GM13976 (cell line): ENCODE results near the gene PPP2R5C.

Source experiments
- DNase-seq: peaks from one replicate; pipeline ENCODE4 v3.0.0; 2012; ENCODE audit warnings: low spot score
- in situ Hi-C: fragments of 300-500 bp; cut with MboI; formaldehyde crosslinking; loops from one replicate; pipeline ENCODE4 v1.12.0; 2022; ENCODE audit warnings: low sequenced_read_pairs, mixed read lengths, inconsistent platforms; ENCODE audit not compliant: unreplicated experiment
- TF ChIP-seq, protein P1 (sequence below): IDR thresholded peaks from 2 replicates; pipeline ENCODE4 v1.5.1; 2012; ENCODE audit warnings: borderline replicate concordance, mild to moderate bottlenecking; ENCODE audit not compliant: insufficient read depth; ENCODE audit errors: extremely low read depth, missing control alignments, control extremely low read depth

PPP2R5C gene

GRCh38 chr14:101893759-101894158 lies 132.2 kb downstream of the PPP2R5C start:
- DNase-seq, result no peak
- in situ Hi-C loops, result no loop called here
- TF ChIP-seq, protein P1, sequence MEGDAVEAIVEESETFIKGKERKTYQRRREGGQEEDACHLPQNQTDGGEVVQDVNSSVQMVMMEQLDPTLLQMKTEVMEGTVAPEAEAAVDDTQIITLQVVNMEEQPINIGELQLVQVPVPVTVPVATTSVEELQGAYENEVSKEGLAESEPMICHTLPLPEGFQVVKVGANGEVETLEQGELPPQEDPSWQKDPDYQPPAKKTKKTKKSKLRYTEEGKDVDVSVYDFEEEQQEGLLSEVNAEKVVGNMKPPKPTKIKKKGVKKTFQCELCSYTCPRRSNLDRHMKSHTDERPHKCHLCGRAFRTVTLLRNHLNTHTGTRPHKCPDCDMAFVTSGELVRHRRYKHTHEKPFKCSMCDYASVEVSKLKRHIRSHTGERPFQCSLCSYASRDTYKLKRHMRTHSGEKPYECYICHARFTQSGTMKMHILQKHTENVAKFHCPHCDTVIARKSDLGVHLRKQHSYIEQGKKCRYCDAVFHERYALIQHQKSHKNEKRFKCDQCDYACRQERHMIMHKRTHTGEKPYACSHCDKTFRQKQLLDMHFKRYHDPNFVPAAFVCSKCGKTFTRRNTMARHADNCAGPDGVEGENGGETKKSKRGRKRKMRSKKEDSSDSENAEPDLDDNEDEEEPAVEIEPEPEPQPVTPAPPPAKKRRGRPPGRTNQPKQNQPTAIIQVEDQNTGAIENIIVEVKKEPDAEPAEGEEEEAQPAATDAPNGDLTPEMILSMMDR, result no peak

DNA sequence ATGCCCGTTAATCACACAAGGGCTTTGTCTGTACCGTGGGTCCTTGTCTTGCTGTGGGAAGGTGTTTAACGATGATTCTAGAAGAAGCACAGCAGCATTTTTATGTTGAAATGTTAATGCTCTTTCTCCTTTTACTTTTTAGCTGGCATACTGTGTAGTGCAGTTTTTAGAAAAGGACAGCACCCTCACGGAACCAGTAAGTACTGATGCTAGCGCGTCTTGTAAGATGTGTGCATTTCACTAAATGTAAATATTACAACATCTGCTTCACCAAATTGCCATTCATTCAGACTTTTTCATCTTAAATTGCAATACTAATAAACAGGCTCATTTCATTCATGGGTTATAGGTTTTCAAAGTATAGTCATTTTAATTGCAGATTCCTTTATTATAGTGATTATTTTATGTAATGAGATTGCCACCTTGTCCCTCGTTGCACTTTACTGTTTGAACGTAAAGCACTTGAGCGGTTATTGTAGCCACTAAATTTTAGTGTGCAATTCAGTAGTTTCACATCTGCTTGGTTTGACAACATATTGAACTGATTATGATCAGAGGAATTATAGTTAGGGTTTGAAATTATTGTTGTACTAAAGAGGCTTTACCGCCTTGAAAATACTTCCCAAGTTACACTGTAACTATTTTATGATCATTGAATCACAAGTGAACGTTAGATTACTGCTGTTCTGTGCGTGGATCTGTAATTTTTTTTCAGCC lies 133.0 kb downstream of the PPP2R5C start:
- DNase-seq, result no peak
- TF ChIP-seq, protein P1, result no peak
- in situ Hi-C loops, result no loop called here

DNA sequence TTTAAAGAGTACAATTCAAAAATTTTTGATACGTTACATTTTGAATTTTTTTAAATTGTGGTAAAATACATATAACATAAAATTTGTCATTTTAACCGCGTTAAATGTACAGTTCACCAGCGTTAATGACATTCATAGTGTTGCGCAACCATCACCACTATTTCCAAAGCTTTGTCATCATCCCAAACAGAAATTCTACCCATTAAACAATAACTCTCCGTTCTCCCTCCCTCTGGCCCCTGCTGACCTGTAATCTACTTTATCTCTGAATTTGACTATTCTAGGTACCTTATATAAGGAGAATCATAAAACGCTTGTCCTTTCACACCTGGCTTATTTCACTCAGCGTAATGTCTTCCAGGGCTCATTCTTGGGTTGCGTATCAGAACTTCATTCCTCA lies 133.7 kb downstream of the PPP2R5C start:
- TF ChIP-seq, protein P1, result no peak
- DNase-seq, result no peak
- in situ Hi-C loops, result no loop called here

DNA sequence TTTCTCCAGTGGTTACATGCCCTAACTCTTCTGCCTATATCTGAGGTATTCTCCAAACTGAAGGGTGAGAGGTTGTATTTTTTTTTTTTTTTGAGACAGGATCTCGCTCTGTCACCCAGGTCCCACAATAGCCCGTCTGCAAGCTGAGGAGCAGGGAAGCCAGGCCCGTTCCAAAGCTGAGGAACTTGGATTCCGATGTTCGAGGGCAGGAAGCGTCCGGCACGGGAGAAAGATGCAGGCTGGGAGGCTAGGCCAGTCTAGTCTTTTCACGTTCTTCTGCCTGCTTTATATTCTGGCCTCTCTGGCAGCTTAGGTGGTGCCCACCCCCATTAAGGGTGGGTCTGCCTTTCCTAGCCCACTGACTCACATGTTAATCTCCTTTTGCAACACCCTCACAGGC lies 135.8 kb downstream of the PPP2R5C start:
- TF ChIP-seq, protein P1, result no peak
- DNase-seq, result no peak
- in situ Hi-C loops, result no loop called here

DNA sequence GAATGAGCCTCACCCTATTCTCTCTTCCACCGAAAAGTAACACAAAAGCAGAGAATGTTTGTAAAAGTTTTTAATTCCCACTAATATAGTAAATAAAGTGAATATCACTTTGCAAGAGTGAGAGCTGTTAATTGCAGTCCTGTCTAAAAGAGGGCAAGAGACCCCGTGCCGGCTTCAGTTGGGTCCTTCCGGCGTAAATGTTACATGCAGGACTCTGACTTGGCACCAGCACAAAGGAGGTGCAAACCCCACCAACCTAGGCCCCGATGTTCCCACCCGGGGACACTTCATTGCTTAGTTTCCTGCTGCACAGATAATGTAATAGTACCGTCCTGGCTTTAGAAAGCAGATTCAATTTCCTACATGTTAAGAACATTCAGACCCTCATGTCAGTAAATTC lies 136.9 kb downstream of the PPP2R5C start:
- in situ Hi-C loops, result no loop called here
- no peak for DNase-seq
- TF ChIP-seq, protein P1, result no peak

DNA sequence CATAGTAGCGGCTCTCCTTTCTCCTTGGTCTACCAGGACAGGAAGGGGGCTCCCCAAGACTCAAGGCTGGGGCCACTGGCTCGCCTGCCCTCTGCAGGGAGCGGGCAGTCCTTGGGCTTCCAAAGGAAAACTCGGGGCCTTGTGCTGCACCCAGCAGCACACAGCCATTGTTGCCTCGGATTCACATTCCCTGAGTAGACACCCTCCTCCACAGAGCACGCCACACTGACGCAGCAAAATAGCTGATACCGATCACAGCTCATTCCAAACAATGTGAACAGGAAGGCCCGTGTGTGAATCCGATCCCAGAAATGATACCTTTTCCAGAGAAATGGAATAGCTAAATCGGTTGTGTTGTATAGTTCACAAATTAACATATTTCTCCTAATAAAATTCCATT lies 137.8 kb downstream of the PPP2R5C start:
- DNase-seq, result no peak
- in situ Hi-C loops, result no loop called here
- TF ChIP-seq, protein P1, result no peak
